ENCODE results near the gene UBE2M.
A peak's percentile ranks its signal among the peaks of the same experiment; 100 is the strongest.

UBE2M gene

GRCh38 chr19:58570770-58571574, 12.6 kb upstream of the UBE2M start:
- DNase-seq, result no peak

DNA sequence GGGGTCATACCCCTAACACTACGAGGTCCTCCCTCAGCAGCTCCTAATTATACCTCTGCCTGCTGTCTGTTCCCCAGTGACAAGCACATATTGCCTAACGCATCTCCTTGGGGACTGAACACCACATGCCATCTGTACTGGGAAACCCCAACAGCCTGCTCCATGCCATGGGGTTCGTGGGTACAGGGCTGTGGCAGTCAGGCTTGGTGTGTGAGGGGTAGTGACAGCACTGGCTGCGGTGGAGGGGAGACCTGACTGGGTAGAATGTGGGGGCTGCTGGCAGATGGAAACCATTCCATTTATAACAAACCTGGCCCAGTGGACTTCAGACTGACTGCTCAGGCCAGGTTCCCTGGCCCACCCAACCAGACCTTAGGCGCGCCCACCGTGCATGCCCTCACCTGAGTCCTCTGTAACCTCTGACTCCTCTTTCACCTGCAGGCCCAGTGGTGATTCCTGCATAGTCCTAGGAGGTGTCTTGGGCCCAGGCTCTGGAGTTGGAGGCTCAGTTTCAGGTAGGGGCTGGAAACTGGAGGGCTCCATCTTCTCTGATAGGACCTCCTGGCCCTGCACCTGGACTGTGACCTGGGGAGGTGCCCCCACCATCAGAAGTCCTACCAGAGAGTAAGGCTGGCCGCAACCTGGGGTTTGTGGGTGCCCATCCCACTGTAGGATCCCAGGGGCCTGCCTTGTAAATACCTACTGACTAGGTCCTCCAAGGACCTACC, 11.7 kb upstream of the UBE2M start:
- DNase-seq, result no peak

DNA sequence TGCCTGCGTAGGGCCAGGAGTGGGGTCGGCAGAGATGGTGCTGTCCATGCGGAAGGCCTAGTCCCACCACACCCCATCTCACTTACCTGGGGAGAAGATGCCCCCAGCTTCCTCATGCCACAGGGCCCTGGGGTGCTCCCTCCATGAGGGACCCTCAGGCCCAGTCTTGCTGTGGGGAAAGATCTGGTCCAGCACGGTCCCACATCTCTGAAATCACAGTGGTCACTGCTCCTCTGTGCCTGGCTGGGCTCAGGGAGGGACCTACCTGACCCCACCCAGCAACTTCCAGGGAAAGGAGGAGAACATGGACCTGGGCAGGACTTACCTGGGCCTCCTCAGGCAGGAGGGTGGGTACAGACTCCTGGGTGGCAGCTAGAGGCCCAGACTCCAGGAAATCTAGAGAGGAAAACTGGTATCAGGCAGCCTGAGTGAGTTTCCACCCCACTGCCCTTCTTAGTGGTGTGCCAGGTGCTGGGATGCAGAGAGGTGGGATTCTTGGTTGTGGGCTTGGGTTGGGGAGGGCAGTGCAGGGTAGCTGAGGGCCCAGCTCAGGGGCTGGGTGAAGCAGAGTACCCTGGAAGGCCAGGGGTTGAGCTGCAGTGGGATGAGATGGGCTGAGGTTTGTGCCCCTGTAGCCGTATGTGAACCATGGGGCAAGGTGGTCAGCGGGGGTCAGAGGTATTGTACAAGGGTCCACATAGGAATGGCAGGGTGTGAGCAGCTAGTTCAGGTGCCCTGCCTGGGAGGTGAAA, 11.0 kb upstream of the UBE2M start:
- DNase-seq, result no peak

DNA sequence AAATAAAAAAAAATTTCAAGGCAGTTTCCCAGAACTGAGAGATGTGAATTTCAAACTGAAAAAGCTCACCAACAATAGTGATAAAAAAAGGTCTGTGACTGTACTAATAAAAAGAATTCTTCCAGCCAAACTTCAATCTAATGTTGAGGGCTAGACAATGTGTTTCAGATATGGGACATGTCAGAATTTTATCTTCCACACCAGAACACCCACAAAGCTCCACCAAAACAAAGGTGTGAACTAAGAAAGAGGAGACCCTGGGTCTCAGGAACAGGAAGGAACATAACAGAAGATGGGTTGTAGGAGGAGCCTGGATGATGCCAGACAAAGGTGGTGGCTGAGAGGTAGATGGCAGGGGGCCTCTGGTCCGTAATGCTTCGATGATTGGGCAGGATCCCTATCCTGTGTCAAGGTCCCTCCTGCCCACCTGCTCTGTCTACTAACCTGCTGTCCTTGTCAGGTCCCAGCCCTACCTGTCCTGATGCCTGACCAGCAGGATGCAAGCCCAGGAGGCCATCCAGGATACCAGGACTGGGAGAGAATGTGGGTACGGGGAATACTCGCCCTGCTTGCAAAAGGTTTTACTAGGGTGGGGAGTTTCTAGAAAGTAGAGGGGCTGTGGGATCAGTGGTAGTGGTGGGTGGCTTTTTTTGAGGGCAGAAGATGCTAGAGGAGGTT, 10.2 kb upstream of the UBE2M start:
- DNase-seq, result no peak

DNA sequence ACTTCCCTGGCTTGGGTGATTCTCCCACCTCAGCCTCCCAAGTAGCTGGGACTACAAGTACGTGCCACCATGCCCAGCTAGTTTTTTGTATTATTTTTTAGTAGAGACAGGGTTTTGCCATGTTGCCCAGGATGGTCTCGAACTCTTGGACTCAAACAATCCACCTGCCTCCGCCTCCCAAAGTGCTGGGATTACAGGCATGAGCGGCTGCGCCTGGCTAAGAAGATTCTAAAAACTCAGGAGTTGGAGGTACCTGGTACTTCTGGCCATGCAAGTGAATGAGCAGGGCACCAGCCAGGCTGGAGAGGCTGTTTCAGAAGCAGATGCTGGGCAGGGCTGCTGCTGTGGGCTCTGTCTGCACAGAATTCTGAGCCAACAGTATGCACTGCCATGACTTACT, 8.6 kb upstream of the UBE2M start:
- no peak for DNase-seq

GRCh38 chr19:58563823-58564222, 5.4 kb upstream of the UBE2M start:
- DNase-seq, result no peak

- DNase-seq, result peak in 1 of 4 experiments; percentile 36
These were observed 4.7 kb upstream of the UBE2M start for GRCh38 chr19:58563034-58563573.

GRCh38 chr19:58562122-58563033, 4.0 kb upstream of the UBE2M start:
- peak in 3 of 4 experiments; percentile 18 to 57 (median 41) for DNase-seq

DNA sequence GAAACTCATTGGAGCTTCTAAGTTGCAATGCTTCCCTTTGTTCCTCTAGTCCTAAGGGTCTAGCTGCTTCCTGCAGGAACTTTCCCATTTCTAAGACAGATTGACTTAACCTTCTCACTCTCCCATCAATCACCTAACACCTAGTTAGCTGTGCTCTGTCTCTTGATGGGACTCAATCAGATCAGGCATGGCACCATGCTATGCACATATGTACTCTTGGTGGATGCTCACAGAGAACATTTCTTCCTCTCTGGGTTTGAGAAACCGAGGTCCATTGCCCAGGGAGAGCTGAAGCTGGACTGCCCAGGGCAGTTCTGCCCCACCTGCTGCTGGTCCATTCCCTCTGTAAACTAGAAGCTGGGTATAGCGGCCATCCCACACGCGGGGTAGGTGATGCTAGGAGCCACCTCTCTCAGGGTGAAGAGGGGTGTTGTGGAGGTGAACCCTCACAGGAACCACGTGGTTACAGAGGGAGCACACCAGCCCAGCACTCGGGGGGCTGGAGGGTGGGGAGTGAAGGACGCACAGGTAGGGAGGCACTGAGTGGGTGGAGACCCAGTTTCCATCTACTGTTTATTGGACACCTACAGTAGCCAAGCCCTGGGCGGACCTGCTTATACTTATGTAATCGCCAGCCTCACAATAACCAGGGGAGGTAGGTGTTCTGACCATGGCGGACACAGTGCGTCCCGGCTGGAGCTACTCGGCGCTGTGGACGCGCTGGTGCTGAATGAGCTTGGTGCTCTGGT, 3.1 kb upstream of the UBE2M start:
- no peak for DNase-seq

DNA sequence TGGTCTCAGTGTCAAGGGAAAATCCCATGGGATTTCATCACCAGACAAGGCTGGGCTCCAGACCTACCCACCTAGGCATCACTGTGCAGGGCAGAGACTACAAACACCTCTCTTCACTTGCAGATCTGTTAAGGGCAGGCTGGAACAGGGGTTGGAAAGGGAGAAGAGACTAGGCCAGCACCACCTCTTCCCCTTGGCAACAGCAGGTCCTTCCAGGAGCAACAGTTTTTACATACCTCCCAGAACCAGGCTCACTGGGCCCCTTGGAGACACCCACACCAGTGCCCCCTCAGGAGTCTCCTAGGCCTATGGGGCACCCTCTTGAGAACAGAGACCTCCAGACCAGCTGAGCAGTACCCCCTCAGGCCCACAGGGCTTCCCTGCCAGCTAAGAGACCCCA, 2.5 kb upstream of the UBE2M start:
- DNase-seq, result no peak

GRCh38 chr19:58560007-58560887, 1.8 kb upstream of the UBE2M start:
- no peak for DNase-seq

GRCh38 chr19:58559275-58560006, 1.0 kb upstream of the UBE2M start:
- peak; percentile 91 to 96 (median 96) for DNase-seq

DNA sequence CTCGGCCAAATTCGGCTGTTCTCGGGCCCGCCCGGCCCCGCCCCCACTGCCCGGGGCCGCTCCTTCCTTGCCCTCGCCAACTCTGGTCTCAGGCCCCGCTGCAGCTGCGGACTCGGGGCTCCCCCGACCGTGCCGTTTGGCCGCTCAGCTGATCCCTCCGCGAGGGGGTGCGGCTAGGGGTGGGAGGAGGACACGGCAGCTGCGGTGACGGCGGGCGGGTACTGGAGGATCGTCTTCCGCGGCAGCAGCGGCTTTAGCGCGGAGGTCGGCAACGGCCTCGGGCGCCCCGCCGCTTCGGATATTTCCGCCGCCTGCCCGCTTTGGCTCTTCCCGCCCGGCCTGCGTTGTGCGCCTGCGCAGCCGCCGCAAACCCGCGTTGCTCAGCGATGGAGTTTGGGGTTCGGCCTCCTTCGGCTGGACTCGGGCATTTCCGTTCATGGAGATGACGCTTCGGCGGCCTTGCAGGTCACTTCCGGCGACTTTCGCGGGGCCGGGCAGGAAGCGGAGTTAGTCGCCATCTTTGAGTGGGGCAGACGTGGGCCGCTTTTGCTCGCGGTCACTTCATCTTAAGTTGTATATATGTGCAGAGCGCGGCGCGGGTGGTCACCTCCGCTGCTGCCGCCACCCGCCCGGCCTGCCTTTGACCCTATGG, 338 bp upstream of the UBE2M start:
- DNase-seq, result peak; percentile 99 to 100 (median 99)

- DNase-seq, result no peak
These were observed 968 bp downstream of the UBE2M start for GRCh38 chr19:58557221-58558065.

- DNase-seq, result no peak
These were observed 1.7 kb downstream of the UBE2M start for GRCh38 chr19:58556622-58557220.

DNA sequence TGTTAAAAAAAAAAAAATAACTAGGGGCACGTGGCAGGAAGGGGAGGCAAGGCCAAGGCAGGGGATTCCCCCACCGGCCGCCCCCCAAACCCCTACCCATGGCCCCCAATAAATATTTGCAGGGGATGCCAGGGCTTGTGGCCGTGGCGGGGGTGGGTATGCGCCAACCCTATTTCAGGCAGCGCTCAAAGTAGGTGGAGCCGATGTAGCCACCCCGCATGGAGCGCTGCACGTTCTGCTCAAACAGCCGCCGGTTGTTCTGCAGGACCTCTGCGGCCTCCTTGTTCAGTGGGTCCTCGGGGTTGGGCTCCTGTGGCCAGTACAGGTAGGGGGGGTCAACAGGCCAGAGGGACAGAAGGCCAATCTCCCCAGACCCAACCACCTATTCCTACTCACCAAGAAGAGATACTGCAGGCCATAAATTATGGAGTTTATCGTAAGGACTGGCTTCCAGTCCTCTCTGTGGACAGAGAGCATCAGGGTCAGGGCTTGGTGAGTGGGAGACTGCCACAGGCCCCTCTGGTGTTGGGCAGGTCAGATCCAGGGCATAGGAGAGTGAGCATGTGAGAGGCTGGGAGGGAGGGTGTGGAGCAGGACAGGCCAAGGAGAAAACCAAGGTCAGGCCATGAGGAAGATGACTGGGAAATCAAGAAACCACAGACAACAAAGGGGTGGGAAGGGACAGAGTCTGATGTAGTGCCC, 2.3 kb downstream of the UBE2M start:
- no peak for DNase-seq
